Inflammatory macrophage treated with lipopolysaccharide for 1 hour (primary cell): ENCODE data around the gene CMTM7.
A peak's percentile ranks its signal among the peaks of the same experiment; 100 is the strongest.

Experiments used
- DNase-seq, 2 donors: peaks; one replicate each; pipeline ENCODE4 v3.0.0-alpha.2; 2020 to 2022

Gene CMTM7

DNA sequence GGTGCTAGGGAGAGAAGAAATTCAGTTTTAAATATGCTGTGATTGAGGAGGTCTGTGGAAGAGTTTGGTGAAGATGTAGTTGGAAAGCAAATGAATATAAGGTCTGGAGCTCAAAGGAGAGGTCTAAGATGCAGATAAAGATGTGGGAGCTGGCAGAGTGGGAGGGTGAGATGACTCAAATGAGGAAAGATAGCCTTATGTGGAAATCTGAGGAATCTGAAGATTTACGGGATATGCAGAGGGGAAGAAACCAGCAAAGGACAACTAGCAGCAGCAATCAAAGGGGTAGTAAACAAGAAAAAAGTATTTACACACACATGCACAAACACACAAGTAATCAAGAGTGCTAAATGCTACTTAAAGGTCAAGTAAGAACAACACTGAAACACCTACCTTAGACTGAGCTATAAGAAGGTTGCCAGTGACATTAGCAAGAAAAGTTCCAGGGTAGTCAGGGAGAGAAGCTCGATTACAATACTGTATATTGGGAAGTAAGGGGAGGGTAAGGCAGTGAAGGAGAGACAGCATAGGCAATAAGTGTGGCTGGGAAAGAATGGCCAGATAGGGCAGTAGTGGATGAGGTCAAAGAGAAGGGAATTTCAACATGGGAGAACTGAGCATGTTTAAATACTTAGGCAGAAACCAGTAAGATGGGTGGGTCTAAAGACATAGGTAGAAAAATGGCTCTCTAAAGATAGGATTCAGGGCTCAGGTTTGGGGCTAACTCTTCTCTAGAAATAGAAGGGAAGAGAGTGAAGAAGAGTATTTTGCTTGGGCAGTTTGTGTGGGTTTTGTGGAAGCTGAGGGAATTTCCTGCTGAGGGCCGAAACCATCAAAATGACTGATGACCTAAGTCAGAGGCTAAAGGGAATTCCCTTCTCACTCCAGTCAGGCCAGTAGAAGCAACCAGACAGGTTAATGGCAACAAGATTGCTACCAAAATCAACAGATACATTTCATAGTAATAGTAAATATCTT lies 102.1 kb downstream of the CMTM7 start:
- peak; percentile 87 to 90 for DNase-seq

DNA sequence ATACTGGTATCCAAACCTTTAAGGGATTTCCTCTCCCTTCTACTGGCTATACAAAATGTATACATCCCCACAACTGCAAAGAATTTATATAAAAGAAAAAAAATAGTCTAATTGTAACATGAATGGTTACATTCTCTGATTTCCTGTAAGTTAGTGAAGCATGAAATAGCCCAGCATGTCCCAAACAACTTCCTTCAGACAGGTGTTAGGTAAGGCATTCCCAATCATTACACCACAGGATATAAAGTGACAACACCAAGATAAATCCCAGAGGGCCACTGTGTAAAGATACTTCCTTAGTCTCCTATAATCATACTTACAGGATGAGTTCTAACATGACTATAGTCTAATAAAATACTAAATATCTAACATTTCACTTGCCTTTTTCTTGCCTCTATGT lies 103.4 kb downstream of the CMTM7 start:
- DNase-seq = no peak

DNA sequence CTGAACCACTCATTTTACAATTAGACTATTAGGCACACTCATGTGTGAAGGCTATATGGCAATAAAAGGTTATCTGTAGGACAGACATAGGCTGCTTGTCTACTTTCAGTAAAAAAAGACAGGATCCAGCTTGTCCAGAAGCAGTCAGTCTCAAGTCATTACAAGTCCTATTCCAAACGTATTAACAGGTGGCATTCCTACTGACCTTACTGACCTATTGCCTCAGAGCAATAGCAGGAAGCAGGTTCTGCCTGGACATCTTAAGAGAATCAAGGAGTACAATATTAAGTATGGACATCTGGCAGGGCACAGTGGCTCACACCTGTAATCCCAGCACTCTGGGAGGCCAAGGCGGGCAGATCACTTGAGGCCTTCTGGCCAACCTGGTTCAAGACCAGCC lies 104.0 kb downstream of the CMTM7 start:
- DNase-seq = no peak

DNA sequence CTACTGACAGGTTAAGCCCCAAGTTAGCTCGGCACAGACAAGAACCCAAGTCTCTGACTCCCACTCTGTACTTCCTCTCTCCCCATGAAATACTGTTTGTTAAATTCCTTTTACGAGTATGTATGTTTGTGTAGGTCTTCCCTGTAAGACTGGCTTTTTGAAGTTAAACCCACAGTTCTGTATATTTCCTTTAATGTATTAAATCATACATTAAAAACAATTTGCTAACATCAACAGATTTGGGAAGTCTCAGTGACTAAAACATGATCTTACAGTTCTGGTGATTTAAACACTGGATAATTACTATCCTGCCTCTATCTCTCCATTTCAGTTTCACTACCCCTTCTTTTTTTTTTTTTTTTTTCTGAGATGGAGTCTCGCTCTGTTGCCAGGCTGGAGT lies 106.6 kb downstream of the CMTM7 start:
- peak in 1 of 2 donors; percentile 50 for DNase-seq

DNA sequence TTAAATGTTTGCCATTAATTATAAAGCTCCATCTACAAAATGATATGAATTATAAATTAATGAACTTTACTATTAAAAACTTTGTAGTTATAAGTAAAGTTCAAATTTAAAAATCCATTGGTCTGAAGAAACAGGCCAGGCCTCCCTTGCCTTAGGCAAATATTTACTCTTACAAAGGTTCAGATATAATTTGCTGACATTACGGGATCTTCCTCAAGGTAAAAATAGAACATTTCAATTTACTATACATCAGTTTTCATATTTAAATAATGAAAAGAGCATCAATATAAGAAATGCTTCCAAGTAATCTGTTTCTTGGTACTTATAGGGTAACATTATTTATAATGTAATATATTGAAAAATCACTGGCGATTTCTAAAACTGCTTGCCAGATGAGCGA lies 107.3 kb downstream of the CMTM7 start:
- no peak for DNase-seq

DNA sequence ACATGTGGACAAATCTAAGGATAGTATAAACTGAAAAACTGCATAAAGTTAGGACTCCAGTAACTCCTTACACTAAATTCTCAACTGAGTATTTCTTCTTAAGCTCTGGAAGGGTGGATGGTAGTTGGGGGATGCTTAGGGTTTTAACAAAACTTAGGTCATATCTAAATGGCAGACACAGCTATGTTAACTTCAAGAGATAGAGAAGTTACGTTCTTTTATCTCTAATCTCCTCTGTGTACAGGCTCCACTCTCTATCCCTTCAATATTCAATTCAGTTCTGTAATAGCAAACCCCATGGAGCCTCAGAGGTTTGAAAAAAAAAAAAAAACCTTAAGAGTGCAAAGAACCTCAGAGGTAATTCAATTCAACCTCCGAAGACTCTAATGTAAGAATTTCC lies 107.9 kb downstream of the CMTM7 start:
- DNase-seq = no peak

DNA sequence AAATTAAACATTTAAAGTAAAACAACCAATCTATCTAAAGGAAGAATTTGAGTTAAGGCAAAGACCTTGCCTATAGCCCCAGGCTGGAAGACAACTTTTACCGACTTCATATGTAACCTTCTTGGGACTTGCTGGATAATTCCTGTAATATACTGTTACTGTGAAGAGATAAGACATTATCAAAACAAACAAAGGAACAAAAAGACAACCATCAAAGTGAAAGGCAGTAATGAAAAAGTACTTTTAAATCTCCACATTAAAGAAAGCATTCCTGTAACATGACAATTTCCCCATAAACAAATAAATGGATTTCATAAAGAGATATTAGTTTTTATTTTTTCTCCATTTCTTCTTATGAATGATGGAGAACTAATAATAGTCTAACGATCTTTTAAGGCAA lies 108.6 kb downstream of the CMTM7 start:
- no peak for DNase-seq

DNA sequence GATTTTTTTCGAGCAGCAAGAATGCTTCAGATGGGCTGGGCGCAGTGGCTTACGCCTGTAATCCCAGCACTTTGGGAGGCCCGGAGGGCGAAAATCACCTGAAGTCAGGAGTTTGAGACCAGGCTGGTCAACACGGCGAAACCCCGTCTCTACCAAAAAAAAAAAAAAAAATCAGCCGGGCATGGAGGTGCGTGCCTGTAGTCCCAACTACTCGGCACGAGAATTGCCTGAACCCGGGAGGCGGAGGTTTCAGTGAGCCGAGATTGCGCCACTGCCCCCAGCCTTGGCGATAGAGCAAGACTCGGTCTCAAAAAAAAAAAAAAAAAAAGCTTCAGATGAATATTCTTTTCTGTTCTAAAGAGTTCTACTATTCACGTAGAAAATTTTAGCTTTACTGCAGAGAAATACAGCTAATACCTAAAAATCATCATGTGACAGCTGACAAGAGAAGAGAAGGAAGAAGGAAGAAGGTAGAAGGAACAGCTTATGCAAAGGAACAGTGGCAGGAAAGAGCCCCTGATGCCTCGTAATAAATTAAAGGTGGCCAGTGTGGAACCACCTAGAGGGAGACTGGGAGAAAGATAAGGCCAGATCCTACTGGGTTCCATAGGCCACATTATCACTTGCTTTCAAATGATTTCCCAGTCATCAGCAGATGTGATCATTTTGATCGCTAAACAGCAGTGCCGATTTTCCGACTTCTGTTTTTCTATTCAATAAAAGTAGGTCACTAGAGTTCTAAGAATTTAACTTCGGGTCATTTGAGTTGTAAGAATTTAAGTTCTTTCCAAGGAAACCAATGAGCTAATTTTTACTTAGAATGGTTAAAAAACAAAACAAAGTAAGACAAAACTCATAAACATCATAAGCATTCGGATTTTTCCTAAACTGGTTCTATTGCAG lies 109.5 kb downstream of the CMTM7 start:
- DNase-seq = peak in 1 of 2 donors; percentile 53

DNA sequence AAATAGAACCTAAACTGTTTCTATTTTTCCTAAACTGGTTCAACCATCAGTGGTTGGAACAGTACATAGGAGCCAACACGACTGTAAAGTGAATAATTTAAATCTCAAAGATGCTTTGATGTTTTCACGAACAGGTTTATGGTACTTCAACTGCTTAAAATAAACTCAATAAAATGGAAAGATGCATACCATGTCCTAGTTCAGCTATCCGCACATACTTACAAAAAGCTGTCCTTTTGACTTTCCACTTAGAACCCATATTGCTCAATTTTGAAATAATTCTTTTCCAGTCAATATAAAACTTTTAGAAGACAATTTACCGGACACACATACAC lies 110.1 kb downstream of the CMTM7 start:
- DNase-seq = no peak

DNA sequence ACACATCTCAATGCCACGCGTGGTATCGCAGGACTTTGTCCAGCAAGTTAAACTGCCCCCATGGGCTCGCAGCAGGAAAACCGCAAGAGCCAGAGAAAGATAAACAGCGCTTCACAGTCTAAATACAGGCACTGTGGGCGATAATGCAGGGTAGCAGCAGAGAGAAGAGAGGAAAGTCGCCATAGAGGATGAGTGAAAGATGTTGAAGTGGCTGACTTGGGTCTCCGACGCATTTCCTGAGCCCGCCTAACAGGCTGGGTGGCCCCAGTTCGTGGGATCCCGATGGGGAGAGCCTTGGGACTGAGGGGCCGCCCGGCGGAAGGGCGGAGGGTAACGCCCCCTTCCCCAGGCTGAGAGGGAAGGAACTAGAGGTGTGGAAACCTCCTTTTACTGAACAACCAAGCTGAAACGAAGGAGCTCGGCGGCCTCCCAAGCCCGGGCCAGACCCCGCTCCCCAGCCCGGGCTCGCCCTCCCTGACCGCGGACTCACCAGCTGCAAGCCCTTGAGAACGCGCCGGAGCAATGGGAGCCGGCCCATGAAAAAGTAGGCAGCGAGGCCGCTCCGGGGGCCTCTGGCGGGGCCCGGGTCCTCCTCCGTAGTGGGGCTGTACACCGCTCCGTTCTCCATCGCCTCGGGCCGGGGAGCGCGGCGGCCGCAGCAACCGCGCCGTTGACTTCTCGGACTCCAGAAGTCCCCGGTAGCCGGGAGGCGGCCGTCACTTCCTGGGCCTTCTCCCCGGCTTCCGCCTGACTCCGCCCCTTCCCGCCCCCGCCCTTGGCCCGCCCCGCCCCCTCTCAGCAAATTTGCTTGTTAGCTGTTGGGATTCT lies 110.7 kb downstream of the CMTM7 start, which contains the start of gene CMTM6:
TSS of gene CMTM6 (minus strand) at position 735 of the 828 bp plus-strand sequence. CDS start at position 628, 107 bp downstream.
- peak; percentile 83 to 90 for DNase-seq

DNA sequence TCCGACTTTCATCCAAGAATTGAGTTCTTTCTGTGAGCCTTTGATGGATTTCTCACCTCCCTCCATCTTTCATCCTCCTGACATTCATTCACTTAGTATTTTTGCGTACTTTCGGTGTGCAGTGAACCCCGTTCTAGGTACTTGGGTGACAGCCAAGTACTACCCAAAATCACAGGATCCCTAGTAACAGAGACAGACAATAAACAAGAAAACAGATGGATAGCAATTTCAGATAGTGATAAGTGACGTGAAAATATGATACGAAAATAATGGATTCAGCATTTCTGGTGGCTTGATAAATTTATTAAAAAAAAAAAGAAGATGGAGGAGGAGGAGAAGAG lies 111.3 kb downstream of the CMTM7 start:
- no peak for DNase-seq
